Neural crest cell (in vitro differentiated cells): ENCODE data around the gene CD82. TPM values are rescaled to one million over a fixed set of nuclear protein-coding genes. Genes with fewer than 3 reads are reported as not detected.

Experiments
- DNase-seq: peaks from one replicate; pipeline ENCODE4 v3.0.0; 2021; ENCODE audit warnings: low read depth, mixed read lengths, low spot score
- H3K27ac Mint-ChIP-seq: one replicate; pipeline ENCODE4 v1.8.0; 2021; ENCODE audit warnings: mild to moderate bottlenecking, mixed read lengths; ENCODE audit not compliant: unreplicated experiment
- H3K27me3 Mint-ChIP-seq: 2 replicates; pipeline ENCODE4 v1.8.0; 2021; ENCODE audit warnings: low read depth, mild to moderate bottlenecking, mixed read lengths
- H3K36me3 Mint-ChIP-seq: 2 replicates; pipeline ENCODE4 v1.8.0; 2021; ENCODE audit warnings: low read depth, mild to moderate bottlenecking, mixed read lengths
- H3K4me1 Mint-ChIP-seq: 2 replicates; pipeline ENCODE4 v1.8.0; 2021; ENCODE audit warnings: mixed read lengths
- H3K4me3 Mint-ChIP-seq: one replicate; pipeline ENCODE4 v1.8.0; 2021; ENCODE audit warnings: mild to moderate bottlenecking, mixed read lengths
- H3K9me3 Mint-ChIP-seq: 2 replicates; pipeline ENCODE4 v1.8.0; 2021; ENCODE audit warnings: mixed read lengths
- total RNA-seq: library from RNA; stranded (reverse); gene quantifications from 2 replicates; pipeline ENCODE4 v1.2.1, GENCODE V29; 2021
- TF ChIP-seq, protein P1 (sequence below): fragments of 200-600 bp; sonication (generic); conservative IDR thresholded peaks from 2 replicates; pipeline ENCODE4 v1.5.0; 2021; ENCODE audit warnings: antibody characterized with exemption, mild to moderate bottlenecking

CD82 gene
- total RNA-seq, 1 donor from 2014 or later, result 14.1 TPM

DNA sequence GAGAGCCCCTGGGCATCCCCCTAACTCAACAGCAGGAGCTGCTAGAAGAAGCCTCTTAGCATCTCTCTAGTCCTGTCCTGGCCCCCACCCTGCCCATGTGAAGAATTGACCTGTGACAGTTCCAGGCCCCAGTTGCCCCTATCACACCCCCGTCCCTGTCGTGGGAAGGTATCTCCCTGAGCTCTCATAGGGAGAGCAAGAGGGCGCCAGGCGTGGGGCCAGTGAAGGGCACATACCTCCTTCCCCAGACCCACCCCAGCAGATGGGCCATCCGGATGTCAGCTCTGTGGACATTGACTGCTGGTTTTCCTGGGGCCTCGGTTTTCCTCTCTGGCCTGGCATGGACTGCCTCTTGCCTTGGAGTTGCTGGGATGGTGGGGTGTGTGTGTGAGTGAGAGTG lies 29.5 kb downstream of the CD82 start:
- no peaks in the 10 kb centered on the region for H3K27me3 Mint-ChIP-seq
- peaks cover 50% of the 10 kb centered on the region for H3K4me1 Mint-ChIP-seq
- no peak overlapping the region for H3K4me3 Mint-ChIP-seq
- H3K9me3 Mint-ChIP-seq, result no peaks in the 10 kb centered on the region
- TF ChIP-seq, protein P1, sequence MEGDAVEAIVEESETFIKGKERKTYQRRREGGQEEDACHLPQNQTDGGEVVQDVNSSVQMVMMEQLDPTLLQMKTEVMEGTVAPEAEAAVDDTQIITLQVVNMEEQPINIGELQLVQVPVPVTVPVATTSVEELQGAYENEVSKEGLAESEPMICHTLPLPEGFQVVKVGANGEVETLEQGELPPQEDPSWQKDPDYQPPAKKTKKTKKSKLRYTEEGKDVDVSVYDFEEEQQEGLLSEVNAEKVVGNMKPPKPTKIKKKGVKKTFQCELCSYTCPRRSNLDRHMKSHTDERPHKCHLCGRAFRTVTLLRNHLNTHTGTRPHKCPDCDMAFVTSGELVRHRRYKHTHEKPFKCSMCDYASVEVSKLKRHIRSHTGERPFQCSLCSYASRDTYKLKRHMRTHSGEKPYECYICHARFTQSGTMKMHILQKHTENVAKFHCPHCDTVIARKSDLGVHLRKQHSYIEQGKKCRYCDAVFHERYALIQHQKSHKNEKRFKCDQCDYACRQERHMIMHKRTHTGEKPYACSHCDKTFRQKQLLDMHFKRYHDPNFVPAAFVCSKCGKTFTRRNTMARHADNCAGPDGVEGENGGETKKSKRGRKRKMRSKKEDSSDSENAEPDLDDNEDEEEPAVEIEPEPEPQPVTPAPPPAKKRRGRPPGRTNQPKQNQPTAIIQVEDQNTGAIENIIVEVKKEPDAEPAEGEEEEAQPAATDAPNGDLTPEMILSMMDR, result no peak
- DNase-seq, result no peak
- no peak overlapping the region for H3K27ac Mint-ChIP-seq
- H3K36me3 Mint-ChIP-seq, result no peaks in the 10 kb centered on the region

DNA sequence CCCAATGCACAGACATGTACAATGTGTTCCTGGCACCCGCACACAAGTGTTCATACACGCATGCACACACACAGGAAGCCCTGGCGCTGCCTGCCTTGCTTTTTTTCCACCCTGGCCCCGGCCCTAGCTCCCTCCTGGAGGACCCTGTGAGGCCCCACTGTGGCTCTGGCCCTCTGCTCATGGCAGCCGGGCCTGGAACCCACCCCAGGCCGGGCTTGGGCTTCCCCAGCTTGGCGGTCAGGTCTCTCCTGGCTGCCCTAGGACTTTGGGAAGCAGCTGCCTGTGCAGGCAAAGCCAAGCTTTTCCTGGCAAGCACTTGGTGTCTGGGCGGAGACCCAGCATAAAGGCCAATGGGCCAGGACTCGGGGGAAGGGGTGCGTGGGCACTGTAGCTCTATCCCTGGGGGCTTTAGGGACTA lies 30.5 kb downstream of the CD82 start:
- Mint-ChIP-seq H3K27ac (no peak overlapping the region), H3K36me3 (no peaks in the 10 kb centered on the region), H3K27me3 (no peaks in the 10 kb centered on the region), H3K4me3 (no peak overlapping the region), H3K4me1 (peaks cover 60% of the 10 kb centered on the region), H3K9me3 (no peaks in the 10 kb centered on the region)
- DNase-seq, result no peak
- TF ChIP-seq, protein P1, result no peak

DNA sequence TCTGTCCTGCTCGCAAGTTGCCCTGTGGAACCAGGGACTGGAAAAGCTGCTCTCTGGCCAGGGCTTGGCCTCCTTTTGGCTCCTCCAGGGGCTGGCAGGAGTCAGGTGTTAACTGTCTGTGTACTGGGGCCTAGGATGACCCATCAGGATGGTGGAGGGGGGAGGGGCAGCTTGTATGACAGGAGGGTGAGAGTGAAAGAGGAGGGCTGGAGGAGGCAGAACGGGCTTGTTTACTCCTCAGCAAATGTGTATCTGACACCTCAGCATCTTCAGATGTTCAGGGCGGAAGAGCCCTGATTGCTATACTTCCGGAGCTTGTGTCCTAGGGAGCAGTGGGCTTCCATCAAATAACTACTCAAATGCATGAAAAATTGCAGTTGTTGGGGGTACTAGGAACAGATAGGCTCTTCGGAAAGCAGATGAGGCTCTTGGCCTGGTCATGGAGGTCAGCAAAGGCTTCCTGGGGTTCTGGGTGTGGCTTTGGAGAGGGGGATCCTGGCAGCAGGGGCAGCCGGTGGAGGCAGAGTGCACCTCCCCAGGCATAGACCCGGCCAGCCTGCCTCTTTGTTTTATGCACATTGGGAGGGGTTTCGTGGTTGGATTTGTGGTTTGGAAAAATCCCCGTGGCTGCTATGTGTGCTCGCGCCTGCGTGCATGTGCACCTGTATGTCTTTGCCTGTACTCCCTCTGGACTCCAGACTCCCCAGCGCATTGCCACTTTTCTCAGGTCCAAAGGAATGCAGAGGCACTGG lies 31.2 kb downstream of the CD82 start:
- Mint-ChIP-seq H3K36me3 (no peaks in the 10 kb centered on the region), H3K4me3 (no peak overlapping the region), H3K27ac (peak overlapping the region; percentile 22), H3K4me1 (peaks cover 61% of the 10 kb centered on the region), H3K27me3 (no peaks in the 10 kb centered on the region), H3K9me3 (no peaks in the 10 kb centered on the region)
- DNase-seq, result no peak
- TF ChIP-seq, protein P1, result no peak

DNA sequence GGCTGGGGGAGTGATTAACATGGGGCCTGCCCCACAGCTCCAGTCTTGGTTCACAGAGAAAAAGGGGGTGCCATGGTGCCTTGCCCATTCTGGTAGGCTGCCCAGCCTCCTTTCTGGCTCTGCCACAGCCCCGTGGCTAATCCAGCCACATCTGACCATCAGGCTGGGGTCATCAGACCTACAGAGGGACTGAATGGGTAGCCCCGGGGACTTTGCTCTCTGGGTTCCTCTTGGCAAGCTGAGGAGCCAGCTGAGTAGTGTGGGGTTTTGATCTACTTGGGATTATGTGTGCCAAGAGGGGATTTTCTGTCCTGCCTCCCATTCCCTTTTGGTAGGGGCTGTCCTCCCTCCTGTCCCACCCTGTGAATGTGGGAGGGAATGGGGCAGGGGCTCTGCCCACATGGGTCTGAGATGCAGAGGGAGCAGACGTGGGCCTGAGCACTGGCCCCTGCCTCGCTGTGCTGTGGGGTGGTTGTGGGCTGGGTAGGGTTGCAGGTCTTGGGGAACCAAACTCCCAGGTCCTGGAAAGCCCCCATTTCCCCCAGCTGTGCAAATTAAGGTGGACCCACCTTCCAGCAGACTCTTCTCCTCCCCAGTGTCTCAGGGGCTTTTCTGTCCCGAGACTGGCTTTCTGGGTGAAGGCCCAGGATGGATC lies 32.0 kb downstream of the CD82 start:
- no peaks in the 10 kb centered on the region for H3K9me3 Mint-ChIP-seq
- peaks cover 57% of the 10 kb centered on the region for H3K4me1 Mint-ChIP-seq
- H3K4me3 Mint-ChIP-seq, result no peak overlapping the region
- TF ChIP-seq, protein P1, result no peak
- no peaks in the 10 kb centered on the region for H3K27me3 Mint-ChIP-seq
- no peaks in the 10 kb centered on the region for H3K36me3 Mint-ChIP-seq
- DNase-seq, result no peak
- H3K27ac Mint-ChIP-seq, result peak overlapping the region; percentile 19

DNA sequence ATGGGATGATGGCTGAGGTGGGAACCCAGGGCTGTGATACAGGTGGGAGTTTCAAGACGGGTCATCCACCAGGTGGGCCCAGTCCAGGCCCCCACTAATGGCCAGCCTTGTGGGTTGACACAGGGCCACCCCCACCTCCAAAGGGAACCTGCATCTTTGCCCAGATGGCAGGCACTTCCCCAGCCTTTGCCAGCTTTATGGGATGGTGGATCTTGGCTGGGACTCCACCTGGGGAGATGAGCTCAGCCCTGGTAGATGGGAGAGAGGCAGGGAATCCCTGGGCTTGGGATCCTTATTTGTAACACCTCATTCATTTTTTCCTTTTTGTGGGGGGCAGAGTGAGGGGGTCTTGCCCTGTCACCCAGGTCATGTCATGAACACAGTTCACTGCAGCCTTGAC lies 33.4 kb downstream of the CD82 start:
- TF ChIP-seq, protein P1, result no peak
- no peaks in the 10 kb centered on the region for H3K27me3 Mint-ChIP-seq
- peaks cover 54% of the 10 kb centered on the region for H3K4me1 Mint-ChIP-seq
- no peaks in the 10 kb centered on the region for H3K9me3 Mint-ChIP-seq
- H3K4me3 Mint-ChIP-seq, result no peak overlapping the region
- DNase-seq, result no peak
- no peak overlapping the region for H3K27ac Mint-ChIP-seq
- no peaks in the 10 kb centered on the region for H3K36me3 Mint-ChIP-seq
